ENCODE results near the gene NDC1. TPM values are rescaled to one million over a fixed set of nuclear protein-coding genes. Genes with fewer than 3 reads are reported as not detected.

The NDC1 gene
- polyA plus RNA-seq, 1 donor (not counting 4 experiments of a cell fraction or from before 2014, with no cell fraction given) = 36.1 TPM

DNA sequence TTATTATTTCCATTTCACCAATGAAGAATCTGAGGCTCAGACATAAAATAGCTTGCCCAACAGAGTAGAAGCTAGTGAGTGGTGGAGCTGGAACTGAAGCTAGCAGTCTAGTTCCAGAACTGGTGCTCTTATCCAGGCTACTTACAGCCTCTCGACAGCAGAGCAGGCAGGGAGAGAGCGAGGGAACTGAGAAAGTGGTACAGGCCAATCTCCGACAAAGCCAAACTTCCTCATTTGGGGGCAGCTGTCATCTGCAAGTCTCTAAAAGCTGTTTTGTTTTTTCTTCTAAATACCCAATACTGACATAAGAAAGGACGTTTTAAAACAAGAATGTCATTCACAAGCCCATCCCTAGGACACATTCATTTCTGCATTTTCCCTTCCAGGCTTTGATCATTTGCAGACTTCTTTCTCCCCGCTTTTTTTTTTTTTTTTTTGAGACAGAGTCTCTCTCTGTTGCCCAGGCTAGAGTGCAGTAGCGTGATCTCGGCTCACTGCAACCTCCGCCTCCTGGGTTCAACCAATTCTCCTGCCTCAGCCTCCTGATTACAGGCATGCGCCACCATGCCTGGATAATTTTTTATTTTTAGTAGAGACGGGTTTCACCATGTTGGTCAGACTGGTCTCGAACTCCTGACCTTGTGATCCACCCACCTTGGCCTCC, 31.5 kb upstream of the NDC1 start:
- Histone ChIP-seq H3K27me3 (ENCODE audit: control insufficient read depth, extremely low read depth, insufficient read depth, low read length) (no peaks in the 10 kb centered on the region), H3K9ac (ENCODE audit: control insufficient read depth, extremely low read depth, insufficient read depth, low read length) (no peak overlapping the region), H3K27ac (ENCODE audit: control insufficient read depth, insufficient read depth, low read length) (no peak overlapping the region), H4K20me1 (ENCODE audit: control insufficient read depth, extremely low read depth, insufficient read depth, low read length) (no peaks in the 10 kb centered on the region), H3K9me1 (ENCODE audit: control insufficient read depth, extremely low read depth, insufficient read depth, low read length) (no peaks in the 10 kb centered on the region), H3K36me3 (ENCODE audit: control insufficient read depth in 2 of 2, extremely low read depth in 1 of 2, insufficient read depth in 2 of 2, low read length in 2 of 2) (peaks cover 4 to 12% of the 10 kb centered on the region in 2 experiments), H3K4me2 (ENCODE audit: control insufficient read depth, extremely low read depth, insufficient read depth, low read depth, low read length) (no peak overlapping the region), H2AFZ (ENCODE audit: control insufficient read depth, low read length) (no peak overlapping the region), H3K79me2 (ENCODE audit: control insufficient read depth, insufficient read depth, low read length) (no peaks in the 10 kb centered on the region), H3K4me1 (ENCODE audit: control insufficient read depth, extremely low read depth, insufficient read depth, low read length) (no peaks in the 10 kb centered on the region), H3K4me3 (ENCODE audit: control insufficient read depth in 2 of 3, extremely low read depth in 1 of 3, insufficient read depth in 2 of 3, low read depth in 1 of 3, low read length in 3 of 3) (no peak overlapping the region), H3K9me3 (ENCODE audit: control insufficient read depth, low read depth, low read length) (no peaks in the 10 kb centered on the region)
- no peak for FAIRE-seq
- dilution Hi-C loops (cut with MboI; ENCODE audit: extremely low pct_ligation_motif_present, low sequenced_read_pairs) = no loop called here
- TF ChIP-seq, protein P1, sequence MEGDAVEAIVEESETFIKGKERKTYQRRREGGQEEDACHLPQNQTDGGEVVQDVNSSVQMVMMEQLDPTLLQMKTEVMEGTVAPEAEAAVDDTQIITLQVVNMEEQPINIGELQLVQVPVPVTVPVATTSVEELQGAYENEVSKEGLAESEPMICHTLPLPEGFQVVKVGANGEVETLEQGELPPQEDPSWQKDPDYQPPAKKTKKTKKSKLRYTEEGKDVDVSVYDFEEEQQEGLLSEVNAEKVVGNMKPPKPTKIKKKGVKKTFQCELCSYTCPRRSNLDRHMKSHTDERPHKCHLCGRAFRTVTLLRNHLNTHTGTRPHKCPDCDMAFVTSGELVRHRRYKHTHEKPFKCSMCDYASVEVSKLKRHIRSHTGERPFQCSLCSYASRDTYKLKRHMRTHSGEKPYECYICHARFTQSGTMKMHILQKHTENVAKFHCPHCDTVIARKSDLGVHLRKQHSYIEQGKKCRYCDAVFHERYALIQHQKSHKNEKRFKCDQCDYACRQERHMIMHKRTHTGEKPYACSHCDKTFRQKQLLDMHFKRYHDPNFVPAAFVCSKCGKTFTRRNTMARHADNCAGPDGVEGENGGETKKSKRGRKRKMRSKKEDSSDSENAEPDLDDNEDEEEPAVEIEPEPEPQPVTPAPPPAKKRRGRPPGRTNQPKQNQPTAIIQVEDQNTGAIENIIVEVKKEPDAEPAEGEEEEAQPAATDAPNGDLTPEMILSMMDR (optimal IDR thresholded peaks at IDR 0.05 in 1 of 3, IDR thresholded peaks at IDR 0.05 in 1 of 3, conservative IDR thresholded peaks at IDR 0.05 in 1 of 3; ENCODE audit: extremely low read depth in 1 of 3, insufficient read depth in 2 of 3, low read length in 3 of 3) = no peak
- no peak for TF ChIP-seq EZH2 (IDR thresholded peaks at IDR 0.05; ENCODE audit: low read length)
- DNase-seq (ENCODE audit: low read depth, low spot score) = no peak

DNA sequence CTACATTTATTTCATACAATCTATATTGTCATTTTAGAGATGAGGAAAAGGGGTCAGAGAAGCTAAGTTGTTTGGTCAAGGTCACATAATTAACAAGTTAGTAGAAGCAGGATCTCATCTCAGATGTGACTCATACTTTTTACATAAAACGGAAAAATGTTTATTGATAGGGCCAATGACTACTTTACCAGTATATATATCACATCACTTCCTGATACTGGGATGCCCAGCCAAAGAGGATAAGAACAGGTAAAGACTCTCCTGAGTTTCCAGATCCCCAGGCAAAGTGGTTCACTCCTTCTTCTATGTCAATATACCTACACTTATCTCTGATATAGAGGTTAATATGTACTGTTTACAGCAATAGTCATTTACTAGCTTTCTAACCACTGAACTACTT, 30.5 kb upstream of the NDC1 start:
- Histone ChIP-seq H3K4me1 (ENCODE audit: control insufficient read depth, extremely low read depth, insufficient read depth, low read length) (no peaks in the 10 kb centered on the region), H3K27ac (ENCODE audit: control insufficient read depth, insufficient read depth, low read length) (no peak overlapping the region), H2AFZ (ENCODE audit: control insufficient read depth, low read length) (no peak overlapping the region), H3K9me3 (ENCODE audit: control insufficient read depth, low read depth, low read length) (no peaks in the 10 kb centered on the region), H3K9me1 (ENCODE audit: control insufficient read depth, extremely low read depth, insufficient read depth, low read length) (no peaks in the 10 kb centered on the region), H3K27me3 (ENCODE audit: control insufficient read depth, extremely low read depth, insufficient read depth, low read length) (no peaks in the 10 kb centered on the region), H3K4me3 (ENCODE audit: control insufficient read depth in 2 of 3, extremely low read depth in 1 of 3, insufficient read depth in 2 of 3, low read depth in 1 of 3, low read length in 3 of 3) (no peak overlapping the region), H3K9ac (ENCODE audit: control insufficient read depth, extremely low read depth, insufficient read depth, low read length) (no peak overlapping the region), H3K4me2 (ENCODE audit: control insufficient read depth, extremely low read depth, insufficient read depth, low read depth, low read length) (no peak overlapping the region), H4K20me1 (ENCODE audit: control insufficient read depth, extremely low read depth, insufficient read depth, low read length) (no peaks in the 10 kb centered on the region), H3K79me2 (ENCODE audit: control insufficient read depth, insufficient read depth, low read length) (no peaks in the 10 kb centered on the region), H3K36me3 (ENCODE audit: control insufficient read depth in 2 of 2, extremely low read depth in 1 of 2, insufficient read depth in 2 of 2, low read length in 2 of 2) (peaks cover 4 to 10% of the 10 kb centered on the region in 2 experiments)
- dilution Hi-C loops (cut with MboI; ENCODE audit: extremely low pct_ligation_motif_present, low sequenced_read_pairs) = no loop called here
- TF ChIP-seq EZH2 (IDR thresholded peaks at IDR 0.05; ENCODE audit: low read length) = no peak
- TF ChIP-seq, protein P1 (optimal IDR thresholded peaks at IDR 0.05 in 1 of 3, IDR thresholded peaks at IDR 0.05 in 1 of 3, conservative IDR thresholded peaks at IDR 0.05 in 1 of 3; ENCODE audit: extremely low read depth in 1 of 3, insufficient read depth in 2 of 3, low read length in 3 of 3) = no peak
- no peak for DNase-seq (ENCODE audit: low read depth, low spot score)
- FAIRE-seq = no peak
